Measurements from ENCODE around the gene SHOX.
"Not testable (repeated sequence)": the region's sequence is repeated elsewhere in the genome, so short reads cannot be mapped to it uniquely, and the experiment has no call there.

Gene SHOX

DNA sequence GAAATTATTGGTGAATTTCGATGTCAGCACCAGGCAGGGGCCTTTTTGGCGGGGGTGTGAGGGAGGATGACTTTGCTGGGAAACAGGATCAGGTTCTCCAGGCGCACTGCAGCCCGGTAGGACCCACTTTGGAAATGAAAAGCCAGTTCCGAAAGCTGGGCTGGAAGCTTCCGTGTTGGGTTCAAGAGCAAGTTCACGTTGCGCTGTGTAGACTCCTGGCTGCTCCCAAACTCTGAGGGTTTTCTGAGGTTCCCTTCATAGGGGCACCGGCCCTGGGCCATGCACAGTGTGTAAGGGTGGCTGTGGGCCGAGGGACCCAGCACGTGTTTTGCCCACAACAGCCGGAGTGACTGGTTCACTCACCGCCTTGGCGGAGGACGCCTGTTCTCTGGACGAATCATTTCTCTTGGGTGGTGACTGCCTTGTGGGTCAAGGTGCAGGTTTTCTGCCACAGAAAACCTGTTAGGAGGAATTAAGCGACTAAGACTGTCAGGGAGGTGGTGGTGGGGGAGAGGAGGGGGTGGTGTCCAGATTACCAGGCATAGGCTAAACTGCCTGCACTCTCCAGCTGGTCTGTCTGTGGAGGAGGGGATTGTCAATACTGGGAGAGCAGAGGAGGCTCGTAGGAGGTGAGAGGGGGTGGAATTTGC lies 8.0 kb downstream of the SHOX start:
- no peak for DNase-seq

DNA sequence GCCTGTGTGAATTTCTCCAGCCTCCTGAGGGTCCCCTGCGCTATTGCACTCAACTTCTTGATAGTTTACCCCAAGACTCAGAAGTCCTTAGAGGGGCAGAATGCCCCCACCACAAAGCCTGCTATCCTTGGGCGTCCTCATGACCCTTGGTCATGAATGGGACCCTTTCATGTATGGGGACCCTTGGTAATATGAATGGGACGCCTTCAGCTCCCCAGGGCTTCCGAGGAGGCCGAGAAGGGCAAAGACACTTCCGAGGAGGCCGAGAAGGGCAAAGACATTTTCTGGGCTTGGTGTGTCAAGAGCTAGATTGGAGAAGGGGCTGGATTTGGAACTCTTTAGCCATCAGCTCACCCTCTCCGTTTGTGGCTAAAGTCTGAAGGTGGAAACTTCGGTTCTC lies 8.6 kb downstream of the SHOX start:
- no peak for DNase-seq

DNA sequence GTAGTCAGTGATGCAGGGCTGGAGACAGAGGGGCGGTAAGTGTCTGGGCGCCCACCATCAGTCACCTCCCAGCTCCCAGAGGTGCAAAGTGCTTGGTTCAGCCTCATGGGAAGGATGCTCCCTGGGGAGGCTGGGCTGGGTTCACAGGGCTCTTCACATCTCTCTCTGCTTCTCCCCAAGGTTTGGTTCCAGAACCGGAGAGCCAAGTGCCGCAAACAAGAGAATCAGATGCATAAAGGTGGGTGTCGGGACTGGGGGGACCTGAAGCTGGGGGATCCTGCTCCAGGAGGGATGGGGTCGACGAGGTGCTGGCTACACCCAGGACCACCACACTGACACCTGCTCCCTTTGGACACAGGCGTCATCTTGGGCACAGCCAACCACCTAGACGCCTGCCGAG lies 10.1 kb downstream of the SHOX start:
- DNase-seq = no peak

DNA sequence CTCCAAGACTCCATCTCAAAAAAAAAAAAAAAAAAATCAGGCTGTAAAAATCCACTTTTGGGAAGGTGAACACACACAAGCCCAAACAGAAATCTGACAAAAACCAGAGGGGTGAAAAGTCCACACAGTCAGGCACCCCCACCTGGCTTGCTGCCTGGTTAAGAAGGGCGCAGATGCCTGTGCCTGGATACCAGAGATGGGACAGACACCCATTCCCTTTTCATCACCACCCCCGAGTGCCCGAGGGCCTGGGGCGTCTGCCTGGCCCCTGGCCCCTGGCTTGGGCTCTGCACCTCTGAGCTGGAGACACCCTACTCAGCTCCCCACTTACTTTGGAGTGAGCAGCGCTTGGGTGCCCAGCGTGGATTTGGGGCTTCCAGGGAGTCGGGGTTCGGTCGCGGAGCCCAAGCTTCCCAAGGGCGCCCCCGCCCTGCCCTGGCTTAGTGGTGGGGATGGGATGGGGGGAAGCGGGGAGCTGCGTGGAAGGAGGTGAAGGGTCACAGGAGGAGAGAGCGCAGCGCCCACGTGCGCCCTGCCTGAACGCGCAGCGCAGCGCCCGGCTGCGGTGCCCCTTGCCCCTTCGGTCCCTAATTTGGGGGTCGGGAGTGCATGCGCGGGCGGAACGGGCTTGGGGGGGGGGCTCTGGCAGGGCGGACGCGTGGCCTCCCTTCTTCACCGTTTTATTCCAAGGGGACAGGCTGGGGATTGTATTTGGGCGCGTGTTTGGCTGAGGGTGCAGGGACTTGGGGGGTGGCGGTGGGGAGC lies 11.3 kb downstream of the SHOX start:
- no peak for DNase-seq

DNA sequence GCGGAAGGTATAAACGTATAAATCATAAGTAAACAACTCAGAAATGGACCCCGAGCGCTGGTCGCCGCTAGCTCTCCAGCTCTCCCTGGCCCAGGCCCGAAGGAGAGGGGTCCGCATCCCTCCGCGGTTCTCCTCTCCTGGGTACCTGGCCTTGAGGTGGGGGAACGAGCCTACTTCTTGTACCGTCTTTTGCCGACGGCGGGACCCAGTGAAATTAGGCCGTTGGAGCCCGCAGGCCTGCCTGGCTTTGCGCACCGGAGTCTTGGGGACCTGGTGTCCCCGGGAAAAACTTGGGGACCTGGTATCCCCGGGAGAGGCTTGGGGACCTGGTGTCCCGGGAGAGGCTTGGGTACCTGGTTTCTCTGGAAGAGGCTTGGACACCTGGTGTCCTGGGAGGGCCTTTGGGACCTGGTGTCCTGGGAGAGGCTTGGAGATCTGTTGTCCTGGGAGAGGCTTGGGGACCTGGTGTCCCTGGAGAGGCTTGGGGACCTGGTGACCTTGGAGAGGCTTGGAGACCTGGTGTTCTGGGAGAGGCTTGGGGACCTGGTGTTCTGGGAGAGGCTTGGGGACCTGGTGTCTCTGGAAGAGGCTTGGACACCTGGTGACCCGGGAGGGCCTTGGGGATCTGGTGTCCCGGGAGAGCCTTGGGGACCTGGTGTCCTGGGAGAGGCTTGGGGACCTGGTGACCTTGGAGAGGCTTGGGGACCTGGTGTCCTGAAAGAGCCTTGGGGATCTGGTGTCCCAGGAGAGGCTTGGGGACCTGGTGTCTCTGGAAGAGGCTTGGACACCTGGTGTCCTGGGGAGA lies 12.0 kb downstream of the SHOX start:
- DNase-seq = no peak

DNA sequence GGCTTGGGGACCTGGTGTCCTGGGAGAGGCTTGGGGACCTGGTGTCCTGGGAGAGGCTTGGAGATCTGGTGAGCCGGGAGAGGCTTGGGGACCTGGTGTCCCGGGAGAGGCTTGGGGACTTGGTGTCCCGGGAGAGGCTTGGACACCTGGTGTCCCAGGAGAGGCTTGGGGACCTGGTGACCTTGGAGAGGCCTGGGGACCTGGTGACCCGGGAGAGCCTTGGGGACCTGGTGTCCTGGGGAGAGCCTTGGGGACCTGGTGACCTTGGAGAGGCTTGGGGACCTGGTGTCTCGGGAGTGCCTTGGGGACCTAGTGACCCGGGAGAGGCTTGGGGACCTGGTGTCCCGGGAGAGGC lies 12.6 kb downstream of the SHOX start:
- DNase-seq = no peak

DNA sequence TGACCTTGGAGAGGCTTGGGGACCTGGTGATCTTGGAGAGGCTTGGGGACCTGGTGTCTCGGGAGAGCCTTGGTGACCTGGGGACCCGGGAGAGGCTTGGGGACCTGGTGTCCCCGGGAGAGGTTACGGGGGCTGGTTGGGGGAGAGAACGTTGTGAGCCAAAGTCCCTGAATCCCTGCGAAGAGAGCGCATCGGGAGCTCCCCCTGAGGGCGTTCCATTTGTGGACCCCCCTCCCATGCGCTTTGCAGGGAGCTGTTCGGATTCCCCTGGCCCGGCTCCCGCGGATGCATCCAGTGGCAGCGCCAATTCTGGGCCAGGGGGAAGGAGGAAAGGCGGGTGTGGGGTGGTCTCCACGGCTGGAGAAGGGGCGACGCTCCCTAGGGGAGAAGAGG lies 13.3 kb downstream of the SHOX start:
- no peak for DNase-seq

DNA sequence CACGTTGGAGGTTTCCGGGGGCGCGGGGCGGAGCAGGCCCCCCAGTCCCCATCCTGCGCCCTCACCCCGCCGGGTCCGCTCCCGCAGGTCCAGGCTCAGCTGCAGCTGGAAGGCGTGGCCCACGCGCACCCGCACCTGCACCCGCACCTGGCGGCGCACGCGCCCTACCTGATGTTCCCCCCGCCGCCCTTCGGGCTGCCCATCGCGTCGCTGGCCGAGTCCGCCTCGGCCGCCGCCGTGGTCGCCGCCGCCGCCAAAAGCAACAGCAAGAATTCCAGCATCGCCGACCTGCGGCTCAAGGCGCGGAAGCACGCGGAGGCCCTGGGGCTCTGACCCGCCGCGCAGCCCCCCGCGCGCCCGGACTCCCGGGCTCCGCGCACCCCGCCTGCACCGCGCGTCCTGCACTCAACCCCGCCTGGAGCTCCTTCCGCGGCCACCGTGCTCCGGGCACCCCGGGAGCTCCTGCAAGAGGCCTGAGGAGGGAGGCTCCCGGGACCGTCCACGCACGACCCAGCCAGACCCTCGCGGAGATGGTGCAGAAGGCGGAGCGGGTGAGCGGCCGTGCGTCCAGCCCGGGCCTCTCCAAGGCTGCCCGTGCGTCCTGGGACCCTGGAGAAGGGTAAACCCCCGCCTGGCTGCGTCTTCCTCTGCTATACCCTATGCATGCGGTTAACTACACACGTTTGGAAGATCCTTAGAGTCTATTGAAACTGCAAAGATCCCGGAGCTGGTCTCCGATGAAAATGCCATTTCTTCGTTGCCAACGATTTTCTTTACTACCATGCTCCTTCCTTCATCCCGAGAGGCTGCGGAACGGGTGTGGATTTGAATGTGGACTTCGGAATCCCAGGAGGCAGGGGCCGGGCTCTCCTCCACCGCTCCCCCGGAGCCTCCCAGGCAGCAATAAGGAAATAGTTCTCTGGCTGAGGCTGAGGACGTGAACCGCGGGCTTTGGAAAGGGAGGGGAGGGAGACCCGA lies 14.0 kb downstream of the SHOX start:
- DNase-seq = no peak

DNA sequence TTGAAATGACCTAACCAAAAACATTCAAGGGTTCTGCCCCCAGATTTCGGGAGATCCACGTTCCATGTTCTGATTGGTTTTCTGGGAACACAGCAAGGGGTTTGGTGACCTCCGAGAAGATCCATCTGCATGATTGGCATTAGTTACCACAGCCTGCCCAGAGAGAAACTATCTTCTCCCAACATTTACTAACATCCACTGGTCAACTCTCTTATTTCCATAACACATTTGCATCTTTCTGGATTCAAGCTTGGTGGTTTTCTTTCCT lies 15.6 kb downstream of the SHOX start:
- no peak for DNase-seq

DNA sequence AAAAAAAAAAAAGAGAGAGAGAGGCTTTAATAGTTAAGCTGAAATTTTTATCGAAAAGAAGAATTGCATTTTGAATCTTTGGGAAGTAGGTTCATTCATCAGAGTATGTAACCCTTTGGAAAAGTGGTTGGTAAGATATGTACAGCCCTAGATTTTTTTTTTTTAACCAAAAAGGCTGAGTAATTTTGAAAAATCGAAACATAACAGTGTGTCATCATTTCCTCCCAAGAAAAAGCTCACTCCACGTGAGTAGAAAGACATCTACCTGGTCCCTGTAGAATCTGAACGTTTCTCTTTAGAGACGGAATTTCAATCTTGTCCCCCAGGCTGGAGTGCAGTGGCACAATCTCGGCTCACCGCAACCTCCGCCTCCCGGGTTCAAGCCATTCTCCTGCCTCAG lies 16.2 kb downstream of the SHOX start:
- no peak for DNase-seq

DNA sequence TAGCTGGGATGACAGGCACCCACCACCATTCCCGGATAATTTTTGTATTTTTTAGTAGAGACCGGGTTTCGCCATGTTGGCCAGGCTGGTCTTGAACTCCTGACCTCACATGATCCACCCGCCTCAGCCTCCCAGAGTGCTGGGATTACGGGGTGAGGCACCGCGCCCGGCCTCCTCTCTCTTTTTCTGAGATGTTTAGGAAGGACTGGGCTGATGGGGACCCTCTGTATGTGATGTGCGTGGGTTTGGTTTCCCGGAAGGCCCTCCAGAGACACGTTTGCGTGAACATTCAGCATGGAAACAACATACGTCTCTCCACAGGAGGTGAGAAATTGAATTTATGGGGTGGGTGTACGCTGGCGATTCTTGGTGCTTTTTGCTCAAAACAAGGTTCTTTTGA lies 18.6 kb downstream of the SHOX start:
- no peak for DNase-seq

DNA sequence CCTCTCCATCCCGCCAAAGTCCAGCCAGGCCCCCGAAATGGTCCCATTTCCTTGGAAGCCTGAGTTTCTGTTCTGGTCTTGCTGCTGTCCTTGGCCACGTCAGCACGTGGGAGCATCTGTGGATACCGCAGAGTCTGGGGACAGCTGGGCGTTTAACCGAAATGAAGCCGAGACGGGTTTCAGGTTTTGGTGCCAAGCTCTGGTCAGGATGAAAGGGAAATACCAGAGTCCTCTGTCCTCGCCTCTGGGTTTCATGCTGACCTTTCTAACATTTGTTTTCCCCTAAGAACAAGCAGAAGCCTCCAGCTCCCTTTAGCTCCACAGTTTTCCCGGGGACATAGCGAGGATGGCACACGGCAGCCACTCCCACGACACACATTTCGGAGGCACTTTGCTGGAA lies 19.7 kb downstream of the SHOX start:
- no peak for DNase-seq

DNA sequence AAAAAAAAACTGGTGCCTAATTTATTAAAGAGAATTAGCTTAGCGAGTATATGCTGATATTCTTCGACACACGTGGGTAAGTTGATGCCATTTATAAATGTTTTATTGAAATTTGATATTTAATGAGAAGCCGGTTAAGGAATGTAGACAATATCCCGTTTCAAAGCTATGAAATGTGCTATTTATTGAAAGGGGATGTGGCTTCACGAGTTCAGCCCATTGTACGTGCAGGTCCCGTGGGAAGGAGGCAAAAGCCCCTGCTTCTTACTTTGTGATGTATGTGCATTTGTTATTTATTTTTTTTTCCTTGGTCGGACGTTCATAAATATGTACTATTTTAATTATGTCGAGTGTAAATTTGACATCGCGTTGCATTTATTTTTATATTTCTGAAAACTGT lies 20.2 kb downstream of the SHOX start:
- no peak for DNase-seq

DNA sequence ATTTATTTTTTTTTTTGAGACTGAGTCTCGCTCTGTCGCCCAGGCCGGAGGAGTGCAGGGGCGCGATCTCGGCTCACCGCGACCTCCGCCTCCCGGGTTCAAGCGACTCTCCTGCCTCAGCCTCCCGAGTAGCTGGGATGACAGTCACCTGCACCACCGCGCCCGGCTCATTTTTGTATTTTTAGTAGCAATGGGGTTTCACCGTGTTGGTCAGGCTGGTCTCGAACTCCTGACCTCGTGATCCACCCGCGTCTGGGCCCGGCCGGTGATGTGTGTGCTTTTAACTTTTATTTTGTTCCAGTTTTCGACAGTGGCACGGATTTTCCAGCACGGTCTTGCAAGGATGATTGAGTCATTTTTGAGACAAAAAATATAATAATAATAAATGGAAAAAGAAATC lies 21.3 kb downstream of the SHOX start:
- DNase-seq = not testable (repeated sequence)

DNA sequence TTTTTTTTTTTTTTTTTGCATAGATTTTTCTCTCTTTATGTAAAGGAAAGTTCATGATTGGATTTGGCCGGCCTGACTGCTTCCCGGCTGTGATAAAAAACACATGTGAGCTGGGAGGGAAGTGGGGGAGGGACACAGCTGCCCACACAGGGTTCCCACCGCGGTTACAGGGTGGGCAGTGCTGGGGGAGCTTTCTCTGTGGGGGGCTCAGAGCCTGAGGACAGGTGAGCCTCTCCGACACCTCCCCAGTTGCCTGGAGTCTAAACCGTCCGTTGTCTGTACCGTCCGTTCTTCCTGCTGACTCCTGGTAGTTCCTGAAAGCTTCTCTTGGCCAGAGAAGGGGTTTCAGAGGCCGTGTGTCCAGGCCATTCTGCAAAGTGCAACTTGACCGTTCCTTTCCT lies 21.8 kb downstream of the SHOX start:
- no peak for DNase-seq

DNA sequence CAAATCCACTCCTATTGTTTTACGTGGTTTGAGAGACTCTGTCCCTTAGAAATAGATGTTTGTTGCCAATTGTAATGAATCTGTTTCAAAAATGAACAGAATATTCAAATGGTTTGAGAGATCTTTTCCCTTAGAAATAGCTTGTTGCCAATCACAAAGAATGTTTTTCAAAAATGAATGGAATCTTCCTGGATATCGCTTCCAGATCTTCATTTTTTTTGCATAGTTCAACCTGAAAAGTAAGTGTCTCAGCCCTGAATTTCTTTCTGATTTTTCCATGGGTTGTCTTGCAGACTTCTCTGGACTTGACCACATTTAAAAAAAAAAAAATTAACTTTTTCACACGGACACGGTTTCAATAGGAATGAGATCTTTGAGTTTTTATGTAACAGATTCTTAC lies 22.7 kb downstream of the SHOX start:
- DNase-seq = no peak

DNA sequence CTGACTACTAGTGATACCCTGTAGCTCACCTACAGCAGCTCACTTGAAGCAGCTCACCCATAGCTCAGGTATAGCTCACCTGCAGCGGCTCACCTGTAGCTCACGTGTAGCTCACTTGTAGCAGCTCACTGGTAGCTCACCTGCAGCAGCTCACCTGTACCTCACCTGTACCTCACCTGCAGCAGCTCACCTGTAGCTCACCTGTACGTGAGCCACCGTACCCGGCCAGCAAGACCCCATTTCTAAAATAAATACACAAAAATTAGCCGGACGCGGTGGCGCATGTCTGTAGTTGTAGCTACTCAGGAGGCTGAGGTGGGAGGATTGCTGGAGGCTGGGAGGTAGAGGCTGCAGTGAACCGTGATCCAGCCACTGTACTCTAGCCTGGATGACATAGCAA lies 30.6 kb downstream of the SHOX start:
- no peak for DNase-seq

DNA sequence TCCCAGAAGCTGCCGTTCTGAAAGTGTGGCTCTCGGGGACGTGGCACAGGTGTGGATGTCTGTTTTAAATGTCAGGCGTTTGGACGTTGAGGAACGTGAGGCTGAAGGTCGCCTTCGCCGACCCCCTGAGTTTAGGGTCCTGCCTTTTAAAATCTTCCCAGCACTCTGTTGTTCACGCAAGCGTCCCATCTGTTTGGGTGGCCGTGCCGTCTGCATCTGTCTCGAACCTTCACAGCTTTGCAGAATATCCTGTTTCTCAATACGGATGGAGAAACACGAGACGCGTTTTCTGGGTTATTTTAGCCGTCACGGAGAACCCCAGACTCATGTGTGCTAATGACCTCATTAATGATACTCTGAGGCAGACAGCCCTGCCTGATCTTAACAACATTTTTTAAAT lies 31.5 kb downstream of the SHOX start:
- DNase-seq = no peak

DNA sequence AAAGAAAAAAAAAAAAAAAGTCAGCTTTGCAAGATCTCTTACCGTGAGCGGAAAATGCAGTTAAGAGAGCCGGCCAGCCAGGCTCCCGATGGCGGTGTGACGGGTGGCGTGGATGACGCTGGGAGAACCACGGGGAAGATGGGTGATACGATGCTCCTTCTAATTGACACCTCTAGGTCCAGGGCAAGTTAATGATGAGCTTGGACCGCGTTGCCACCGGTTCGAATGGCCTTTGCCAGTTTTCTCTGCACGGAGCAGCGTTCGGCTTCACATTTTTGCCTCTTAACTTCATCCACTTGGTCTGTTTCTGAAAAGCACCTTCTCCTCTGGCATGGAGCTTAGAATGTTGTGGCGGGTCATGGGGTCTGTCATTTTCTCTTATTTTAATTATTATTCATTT lies 33.2 kb downstream of the SHOX start:
- DNase-seq = no peak

DNA sequence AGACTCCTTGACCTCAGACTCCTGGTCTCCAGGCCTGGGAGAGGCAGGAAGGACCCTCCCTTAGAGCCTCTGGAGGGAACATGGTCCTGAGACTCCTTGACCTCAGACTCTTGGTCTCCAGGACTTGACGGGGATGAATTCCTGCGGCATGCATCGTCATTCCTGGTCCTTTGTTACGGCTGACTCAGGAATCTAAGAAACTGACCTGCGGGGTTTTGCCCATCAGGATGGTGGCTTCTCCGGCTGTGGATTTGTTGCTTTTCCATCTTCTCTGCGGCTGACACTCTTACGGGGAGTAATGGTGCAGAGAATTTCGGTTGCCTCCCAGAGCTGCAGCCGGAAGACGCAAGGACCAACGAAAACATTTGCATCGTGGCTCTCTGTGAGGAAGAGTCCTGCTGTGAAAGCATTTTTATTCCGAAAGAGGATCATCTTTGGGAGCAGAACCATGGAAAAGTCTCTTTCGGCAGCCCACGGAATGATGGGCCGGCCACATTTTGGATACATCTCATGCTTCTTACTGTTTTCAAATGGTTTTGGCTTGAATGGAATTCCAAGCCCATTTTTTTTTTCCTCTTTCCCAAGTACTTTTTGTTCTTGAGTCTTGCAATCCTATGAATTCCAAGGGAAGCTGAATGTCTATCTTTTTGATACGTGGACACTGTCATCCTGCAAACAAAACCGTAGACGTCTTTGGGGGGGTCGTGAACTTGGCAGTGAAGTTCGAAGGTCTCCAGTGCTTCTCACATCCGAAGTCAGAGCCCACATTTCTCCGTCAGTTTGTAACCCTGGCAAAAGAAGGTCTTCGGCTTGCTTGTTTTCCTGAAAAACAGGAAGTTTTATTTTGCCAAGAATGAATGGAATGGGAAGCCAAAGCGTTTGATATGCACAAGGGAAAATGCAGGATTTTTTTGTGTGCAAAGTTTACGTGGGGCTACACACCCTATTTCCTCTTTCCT lies 36.5 kb downstream of the SHOX start:
- no peak for DNase-seq

DNA sequence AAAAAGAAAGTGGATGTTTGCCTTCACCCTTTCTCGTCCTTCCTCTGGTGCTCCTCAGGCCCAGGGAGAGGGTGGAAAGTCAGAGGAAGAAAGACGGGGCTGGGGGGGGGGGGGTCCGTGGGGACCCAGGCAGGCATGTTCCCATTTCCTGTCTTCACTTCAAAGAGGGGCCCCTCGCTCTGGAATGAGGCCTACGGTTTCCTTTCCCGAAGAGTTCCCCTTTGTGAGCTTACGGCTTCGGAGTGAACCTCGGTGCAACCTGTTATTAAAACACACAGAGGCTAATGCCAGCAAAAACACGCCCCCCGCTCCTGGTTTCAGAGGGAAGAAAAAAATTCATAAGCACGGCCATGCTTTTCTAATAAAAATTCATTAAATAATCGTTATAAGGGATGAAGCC lies 40.1 kb downstream of the SHOX start:
- no peak for DNase-seq

DNA sequence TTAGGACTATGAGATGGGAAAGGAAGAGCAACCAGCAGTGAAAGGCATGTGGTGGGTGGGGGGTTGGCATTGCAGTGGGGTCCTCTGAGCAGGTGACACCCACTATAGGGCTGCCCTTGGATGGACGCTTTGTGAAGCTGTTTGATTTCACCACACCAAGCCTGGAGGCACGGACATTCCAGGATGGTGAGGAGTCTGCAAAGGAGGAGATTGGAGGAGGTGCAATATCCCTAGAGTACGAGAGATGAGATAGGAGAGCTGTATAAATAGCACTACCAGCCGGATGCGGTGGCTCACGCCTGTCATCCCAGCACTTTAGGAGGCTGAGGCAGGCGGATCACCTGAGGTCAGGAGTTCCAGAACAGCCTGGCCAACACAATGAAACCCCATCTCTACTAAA lies 42.3 kb downstream of the SHOX start:
- no peak for DNase-seq
